Measurements from ENCODE around the gene CTSD. TPM values are rescaled to one million over a fixed set of nuclear protein-coding genes. Genes with fewer than 3 reads are reported as not detected.

CTSD gene
- polyA plus RNA-seq, 1 of the 3 experiments (the other 2 are of a cell fraction) = 187 TPM

- no peaks in the 10 kb centered on the region for H4K20me1 ChIP-seq (ENCODE audit: insufficient read depth)
- 70% methylated on average over 21 of the region's 21 CpGs for WGBS (ENCODE audit: low lambda C conversion rate)
- no peaks in the 10 kb centered on the region for H3F3A ChIP-seq (replicated peaks; ENCODE audit: insufficient read depth)
- no peaks in the 10 kb centered on the region for H3K9me3 ChIP-seq
- no peaks in the 10 kb centered on the region for H3K79me2 ChIP-seq (ENCODE audit: insufficient read depth)
- ChIA-PET CTCF (interaction anchor here (0.7 to 1.1 kb wide), 2 partner anchors 92 kb away, joined by 3 read pairs; no protein-coding TSS in a partner anchor), POLR2A (no interaction called here)
- no peaks in the 10 kb centered on the region for H3K36me3 ChIP-seq (replicated peaks in 1 of 2; ENCODE audit: control insufficient read depth in 1 of 2, insufficient read depth in 2 of 2, low read length in 1 of 2)
- peaks cover 0 to 7% of the 10 kb centered on the region in 2 experiments; a peak in 1 of 4 replicates for H3K4me1 ChIP-seq (ENCODE audit: control insufficient read depth in 1 of 2, insufficient read depth in 2 of 2, low read depth in 1 of 2, low read length in 1 of 2)
- no peaks in the 10 kb centered on the region for H3K9me2 ChIP-seq
- no peak overlapping the region for H3K9ac ChIP-seq
- TF ChIP-seq REST (IDR thresholded peaks at IDR 0.05; ENCODE audit: low read depth, low read length) (no peak), RCOR1 (IDR thresholded peaks at IDR 0.05; ENCODE audit: low read length) (no peak), NFIC (IDR thresholded peaks at IDR 0.05; ENCODE audit: borderline replicate concordance) (no peak), TCF12 (IDR thresholded peaks at IDR 0.05) (no peak), MXI1 (IDR thresholded peaks at IDR 0.05; ENCODE audit: low read depth, low read length) (no peak), RXRA (IDR thresholded peaks at IDR 0.05; ENCODE audit: borderline replicate concordance, low read depth) (no peak), RFX5 (IDR thresholded peaks at IDR 0.05; ENCODE audit: low read length) (no peak), GABPA (IDR thresholded peaks at IDR 0.05; ENCODE audit: low read depth) (no peak), USF2 (IDR thresholded peaks at IDR 0.05; ENCODE audit: borderline replicate concordance, low read depth, low read length) (no peak), ZBTB33 (IDR thresholded peaks at IDR 0.05; ENCODE audit: borderline replicate concordance, low read depth) (no peak)
- no peaks in the 10 kb centered on the region; the same call in 1 of the 2 replicates for H3K27me3 ChIP-seq (ENCODE audit: insufficient read depth)
- H3K27ac ChIP-seq (ENCODE audit: low read depth in 2 of 2, low read length in 1 of 2) = no peak overlapping the region
- no peak overlapping the region for H3K4me2 ChIP-seq
- no peak overlapping the region for H3K4me3 ChIP-seq (ENCODE audit: low read depth in 2 of 2, low read length in 1 of 2)
- DNase-seq = no peak
- no peak overlapping the region for H2AFZ ChIP-seq (ENCODE audit: low read depth)
These were observed 22.2 kb upstream of the CTSD start for GRCh38 chr11:1785749-1786413.
